Thoracic aorta (tissue), 2 donors: ENCODE measurements around the gene OR5H6. TPM values are rescaled to one million over a fixed set of nuclear protein-coding genes. Genes with fewer than 3 reads are reported as not detected.

ENCODE experiments used
- ATAC-seq: fragments of 150-250 bp; one replicate; pipeline ENCODE4 v1.8.0; 2017; ENCODE audit warnings: low read depth; ENCODE audit not compliant: insufficient number of reproducible peaks, low FRiP score
- DNase-seq: peaks from one replicate; pipeline ENCODE4 v3.0.0-alpha.2; 2020; ENCODE audit warnings: low spot score
- H3K27ac ChIP-seq, 2 donors: fragments of 200-600 bp; sonication (generic); 1 replicate in 1 of 2; 2 replicates in 1 of 2; pipeline ENCODE4 v1.5.1; 2016; ENCODE audit warnings: mild to moderate bottlenecking in 2 of 2, moderate library complexity in 2 of 2
- H3K27me3 ChIP-seq: fragments of 200-600 bp; sonication (generic); replicated peaks from 2 replicates; pipeline ENCODE4 v1.6.0; 2016; ENCODE audit warnings: mild to moderate bottlenecking; ENCODE audit not compliant: insufficient read depth
- H3K36me3 ChIP-seq: fragments of 200-600 bp; sonication (generic); one replicate; pipeline ENCODE4 v1.5.1; 2016
- H3K4me1 ChIP-seq, 2 donors: fragments of 200-600 bp; sonication (generic); 1 replicate in 1 of 2; 2 replicates in 1 of 2; pipeline versions ENCODE4 v1.5.1 to v1.6.0; 2016; ENCODE audit warnings: low read depth in 2 of 2, mild to moderate bottlenecking in 1 of 2; ENCODE audit not compliant: control insufficient read depth in 1 of 2
- H3K4me3 ChIP-seq: fragments of 200-600 bp; sonication (generic); 2 replicates; pipeline ENCODE4 v1.5.1; 2016; ENCODE audit warnings: mild to moderate bottlenecking
- H3K9me3 ChIP-seq: fragments of 200-600 bp; sonication (generic); 2 replicates; pipeline ENCODE4 v1.5.1; 2016
- total RNA-seq, 2 donors: library from RNA; depleted of rRNA; stranded (reverse); fragments of >200 nt; gene quantifications; one replicate each; pipeline versions ENCODE4 v1.1.0 to v1.2.3, GENCODE V29; 2016
- TF ChIP-seq, protein P1 (sequence below): fragments of 200-600 bp; sonication (generic); IDR thresholded peaks from one replicate; pipeline ENCODE4 v1.5.1; 2019; ENCODE audit warnings: antibody characterized with exemption

OR5H6 gene
- total RNA-seq, result not detected

DNA sequence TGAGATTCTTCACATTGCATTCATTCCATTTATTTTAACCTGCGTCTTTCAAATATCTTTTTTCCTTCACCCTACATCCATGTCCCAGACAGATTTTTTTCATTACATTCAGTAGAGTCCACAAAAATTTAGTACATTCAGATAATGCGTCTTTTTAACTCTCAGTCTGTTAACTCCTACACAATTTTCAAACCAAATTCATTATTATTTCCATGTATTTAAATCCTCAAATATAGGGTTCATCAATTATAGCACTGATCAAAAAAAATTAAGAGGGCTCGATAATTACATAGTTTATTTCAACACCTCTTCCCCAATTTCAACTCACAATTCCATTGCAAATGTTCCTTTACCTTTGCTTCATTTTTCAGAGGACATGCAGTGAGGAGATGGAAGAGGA, at the start of gene OR5H6:
TSS of gene OR5H6 (plus strand) at position 301 of the 400 bp plus-strand sequence. CDS start at position 390, 89 bp downstream.
- no peaks in the 10 kb centered on the region for H3K36me3 ChIP-seq
- DNase-seq, result no peak
- ATAC-seq, result no peak
- no peak within 1 kb of the TSS for H3K27ac ChIP-seq
- H3K4me1 ChIP-seq, result no peaks in the 10 kb centered on the region
- H3K9me3 ChIP-seq, result no peaks in the 10 kb centered on the region
- TF ChIP-seq, protein P1, sequence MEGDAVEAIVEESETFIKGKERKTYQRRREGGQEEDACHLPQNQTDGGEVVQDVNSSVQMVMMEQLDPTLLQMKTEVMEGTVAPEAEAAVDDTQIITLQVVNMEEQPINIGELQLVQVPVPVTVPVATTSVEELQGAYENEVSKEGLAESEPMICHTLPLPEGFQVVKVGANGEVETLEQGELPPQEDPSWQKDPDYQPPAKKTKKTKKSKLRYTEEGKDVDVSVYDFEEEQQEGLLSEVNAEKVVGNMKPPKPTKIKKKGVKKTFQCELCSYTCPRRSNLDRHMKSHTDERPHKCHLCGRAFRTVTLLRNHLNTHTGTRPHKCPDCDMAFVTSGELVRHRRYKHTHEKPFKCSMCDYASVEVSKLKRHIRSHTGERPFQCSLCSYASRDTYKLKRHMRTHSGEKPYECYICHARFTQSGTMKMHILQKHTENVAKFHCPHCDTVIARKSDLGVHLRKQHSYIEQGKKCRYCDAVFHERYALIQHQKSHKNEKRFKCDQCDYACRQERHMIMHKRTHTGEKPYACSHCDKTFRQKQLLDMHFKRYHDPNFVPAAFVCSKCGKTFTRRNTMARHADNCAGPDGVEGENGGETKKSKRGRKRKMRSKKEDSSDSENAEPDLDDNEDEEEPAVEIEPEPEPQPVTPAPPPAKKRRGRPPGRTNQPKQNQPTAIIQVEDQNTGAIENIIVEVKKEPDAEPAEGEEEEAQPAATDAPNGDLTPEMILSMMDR, result no peak
- no peak within 1 kb of the TSS for H3K4me3 ChIP-seq
- no peaks in the 10 kb centered on the region for H3K27me3 ChIP-seq

DNA sequence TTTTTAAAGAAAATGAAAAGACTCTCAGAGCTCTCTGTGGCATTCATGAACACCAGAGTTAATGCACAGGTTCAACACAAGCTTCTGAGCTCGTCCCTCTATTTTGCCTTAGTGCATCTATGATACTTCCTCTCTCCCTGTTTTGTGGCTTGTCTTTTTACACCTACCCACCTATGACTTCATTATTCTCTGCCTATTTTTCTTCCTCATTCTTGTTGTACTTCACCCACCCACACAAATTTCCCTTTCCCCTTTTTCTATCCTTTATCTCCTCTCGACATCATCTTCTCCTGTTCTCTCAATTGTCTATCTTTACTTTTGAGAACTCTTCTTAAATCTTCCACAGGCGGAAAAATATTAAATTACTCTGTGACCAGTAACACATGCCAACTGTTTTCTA, 49.0 kb upstream of the OR5H6 start:
- no peaks in the 10 kb centered on the region for H3K9me3 ChIP-seq
- ATAC-seq (no peak), DNase-seq (no peak)
- no peaks in the 10 kb centered on the region for H3K27me3 ChIP-seq
- no peaks in the 10 kb centered on the region for H3K36me3 ChIP-seq
- TF ChIP-seq, protein P1, result no peak
- H3K27ac ChIP-seq, result no peak overlapping the region
- no peaks in the 10 kb centered on the region for H3K4me1 ChIP-seq
- no peak overlapping the region for H3K4me3 ChIP-seq

DNA sequence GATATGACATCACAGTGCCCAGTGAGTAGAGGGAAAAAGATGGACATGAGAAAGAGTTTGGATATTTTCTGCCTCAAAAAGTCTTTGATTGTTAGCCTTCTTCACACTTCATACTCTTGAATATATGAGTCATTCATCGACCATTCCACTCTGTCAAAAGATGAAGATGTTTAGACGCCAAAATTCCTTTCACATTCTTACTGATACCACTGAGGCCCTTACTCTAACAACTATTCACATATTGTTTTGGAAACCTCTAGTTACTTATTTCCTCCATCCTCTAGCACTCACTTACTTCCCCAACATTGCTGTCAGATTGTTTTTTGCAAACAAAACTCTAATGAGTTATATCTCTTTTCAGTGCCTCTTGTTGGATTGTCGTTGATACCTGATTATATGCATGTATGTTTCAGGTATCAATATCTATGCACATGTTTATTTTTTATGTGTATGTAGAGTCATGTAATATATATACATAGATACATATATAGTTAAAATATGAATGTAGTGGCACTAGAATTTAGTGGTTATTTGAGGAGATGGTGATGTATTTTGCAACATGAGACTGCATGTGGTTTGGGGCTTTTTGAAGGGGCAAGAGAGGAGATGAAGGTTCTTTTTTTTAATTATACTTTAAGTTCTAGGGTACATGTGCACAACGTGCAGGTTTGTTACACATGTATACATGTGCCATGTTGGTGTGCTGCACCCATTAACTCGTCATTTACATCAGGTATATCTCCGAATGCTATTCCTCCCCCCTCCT, 40.0 kb upstream of the OR5H6 start:
- DNase-seq, result no peak
- Histone ChIP-seq H3K4me3 (no peak overlapping the region), H3K4me1 (no peaks in the 10 kb centered on the region), H3K27me3 (no peaks in the 10 kb centered on the region), H3K9me3 (no peaks in the 10 kb centered on the region), H3K27ac (no peak overlapping the region), H3K36me3 (no peaks in the 10 kb centered on the region)
- TF ChIP-seq, protein P1, result no peak
- ATAC-seq, result no peak

DNA sequence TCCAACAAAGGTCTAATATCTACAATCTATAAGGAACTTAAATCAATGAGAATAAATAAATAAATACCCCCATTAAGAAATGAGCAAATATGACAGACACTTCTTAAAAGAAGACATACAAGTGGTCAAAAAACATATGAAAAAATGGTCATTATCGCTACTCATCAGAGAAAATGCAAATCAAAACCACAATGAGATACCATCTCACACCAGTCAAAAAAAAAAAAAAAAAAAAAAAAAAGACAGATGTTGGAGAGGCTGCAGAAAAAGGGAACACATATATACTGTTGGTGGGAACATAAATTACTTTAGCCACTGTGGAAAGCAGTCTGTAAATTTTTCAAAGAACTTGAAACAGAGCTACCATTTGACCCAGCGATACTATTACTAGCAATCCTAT, 31.6 kb upstream of the OR5H6 start:
- TF ChIP-seq, protein P1, result no peak
- no peak for ATAC-seq
- no peak overlapping the region for H3K27ac ChIP-seq
- no peak for DNase-seq
- no peaks in the 10 kb centered on the region for H3K9me3 ChIP-seq
- H3K27me3 ChIP-seq, result no peaks in the 10 kb centered on the region
- H3K4me3 ChIP-seq, result no peak overlapping the region
- no peaks in the 10 kb centered on the region for H3K4me1 ChIP-seq
- no peaks in the 10 kb centered on the region for H3K36me3 ChIP-seq

DNA sequence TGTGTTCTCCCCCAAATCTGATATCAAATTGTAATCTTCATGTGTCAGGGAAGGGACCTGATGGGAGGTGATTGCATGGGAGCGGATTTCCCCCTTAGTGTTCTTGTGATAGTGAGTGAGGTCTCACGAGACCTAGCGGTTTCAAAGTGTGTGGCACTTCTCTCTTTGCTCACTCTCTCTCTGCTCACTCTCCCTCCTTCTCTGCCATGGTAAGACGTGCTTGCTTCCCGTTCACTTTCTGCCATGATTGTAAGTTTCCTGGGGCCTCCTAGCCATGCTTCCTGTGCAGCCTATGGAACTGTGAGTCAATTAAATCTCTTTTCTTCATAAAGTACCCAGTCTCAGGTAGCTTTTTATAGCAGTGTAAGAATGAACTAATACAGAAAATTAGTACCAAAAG, 30.6 kb upstream of the OR5H6 start:
- Histone ChIP-seq H3K4me3 (no peak overlapping the region), H3K27me3 (no peaks in the 10 kb centered on the region), H3K36me3 (no peaks in the 10 kb centered on the region), H3K9me3 (no peaks in the 10 kb centered on the region), H3K27ac (no peak overlapping the region), H3K4me1 (no peaks in the 10 kb centered on the region)
- no peak for ATAC-seq
- TF ChIP-seq, protein P1, result no peak
- DNase-seq, result no peak
